GM21390 (cell line): Measurements from ENCODE around the gene SMIM38.

Experiments
- ATAC-seq: cut with Tn5 transposase; IDR thresholded peaks from one replicate; pipeline ENCODE4 v1.9.1; 2021; ENCODE audit not compliant: unreplicated experiment

The SMIM38 gene

GRCh38 chr11:69201066-69201365 is 45.3 kb downstream of the SMIM38 start:
- no peak for ATAC-seq

GRCh38 chr11:69201764-69202370 is 46.1 kb downstream of the SMIM38 start:
- no peak for ATAC-seq

GRCh38 chr11:69202511-69203221 is 46.9 kb downstream of the SMIM38 start:
- no peak for ATAC-seq

GRCh38 chr11:69203381-69203780 is 47.6 kb downstream of the SMIM38 start:
- no peak for ATAC-seq

- no peak for ATAC-seq
Observed at GRCh38 chr11:69203901-69204245, 48.1 kb downstream of the SMIM38 start.

- no peak for ATAC-seq
Observed at GRCh38 chr11:69204246-69204940, 48.7 kb downstream of the SMIM38 start.

- ATAC-seq: no peak
Observed at GRCh38 chr11:69204941-69205742, 49.4 kb downstream of the SMIM38 start.
